ENCODE measurements around the gene HDAC11. TPM values are rescaled to one million over a fixed set of nuclear protein-coding genes. Genes with fewer than 3 reads are reported as not detected.

The HDAC11 gene
- total RNA-seq, 3 donors from 2014 or later = 14.2 to 21.7 (median 14.4) TPM

- Histone ChIP-seq H3K36me3 (no peaks in the 10 kb centered on the region), H3K9me3 (no peaks in the 10 kb centered on the region), H3K4me1 (no peaks in the 10 kb centered on the region), H3K27ac (peak overlapping the region in 1 of 2 donors; percentile 69), H3K4me3 (no peak overlapping the region), H3K27me3 (no peaks in the 10 kb centered on the region)
- DNase-seq (ENCODE audit: low spot score in 2 of 2) = no peak
- TF ChIP-seq POLR2A (IDR thresholded peaks at IDR 0.05) = no peak
- TF ChIP-seq CTCF (IDR thresholded peaks at IDR 0.05) = no peak
- no peak for TF ChIP-seq POLR2AphosphoS5 (IDR thresholded peaks at IDR 0.05)
- intact Hi-C loops (cut with DNase I; ENCODE audit: low total_unique reads) = no loop called here
Measured at GRCh38 chr3:13532631-13533030, 52.5 kb downstream of the HDAC11 start.

GRCh38 chr3:13533885-13534301, 53.8 kb downstream of the HDAC11 start:
- no peaks in the 10 kb centered on the region for H3K36me3 ChIP-seq
- H3K4me1 ChIP-seq = no peaks in the 10 kb centered on the region
- H3K9me3 ChIP-seq = no peaks in the 10 kb centered on the region
- intact Hi-C loops (cut with DNase I; ENCODE audit: low total_unique reads) = no loop called here
- no peak for TF ChIP-seq POLR2AphosphoS5 (IDR thresholded peaks at IDR 0.05)
- no peak for TF ChIP-seq POLR2A (IDR thresholded peaks at IDR 0.05)
- no peak for TF ChIP-seq CTCF (IDR thresholded peaks at IDR 0.05)
- H3K27ac ChIP-seq = peak overlapping the region; percentile 29 to 43
- H3K27me3 ChIP-seq = no peaks in the 10 kb centered on the region
- H3K4me3 ChIP-seq = no peak overlapping the region
- peak in 1 of 2 donors; percentile 63 for DNase-seq (ENCODE audit: low spot score in 2 of 2)

- Histone ChIP-seq H3K4me1 (no peaks in the 10 kb centered on the region), H3K9me3 (no peaks in the 10 kb centered on the region), H3K27me3 (no peaks in the 10 kb centered on the region), H3K4me3 (no peak overlapping the region), H3K36me3 (no peaks in the 10 kb centered on the region), H3K27ac (no peak overlapping the region)
- DNase-seq (ENCODE audit: low spot score in 2 of 2) = no peak
- no peak for TF ChIP-seq CTCF (IDR thresholded peaks at IDR 0.05)
- no peak for TF ChIP-seq POLR2AphosphoS5 (IDR thresholded peaks at IDR 0.05)
- no peak for TF ChIP-seq POLR2A (IDR thresholded peaks at IDR 0.05)
- intact Hi-C loops (cut with DNase I; ENCODE audit: low total_unique reads) = no loop called here
Measured at GRCh38 chr3:13535526-13535875, 55.4 kb downstream of the HDAC11 start.

GRCh38 chr3:13535905-13536304, 55.8 kb downstream of the HDAC11 start:
- TF ChIP-seq CTCF (IDR thresholded peaks at IDR 0.05) (no peak), POLR2A (IDR thresholded peaks at IDR 0.05) (no peak), POLR2AphosphoS5 (IDR thresholded peaks at IDR 0.05) (no peak)
- H3K27ac ChIP-seq = no peak overlapping the region
- intact Hi-C loops (cut with DNase I; ENCODE audit: low total_unique reads) = no loop called here
- H3K4me1 ChIP-seq = no peaks in the 10 kb centered on the region
- no peak overlapping the region for H3K4me3 ChIP-seq
- H3K27me3 ChIP-seq = no peaks in the 10 kb centered on the region
- H3K36me3 ChIP-seq = no peaks in the 10 kb centered on the region
- no peaks in the 10 kb centered on the region for H3K9me3 ChIP-seq
- no peak for DNase-seq (ENCODE audit: low spot score in 2 of 2)

GRCh38 chr3:13536432-13536831, 56.3 kb downstream of the HDAC11 start:
- no peaks in the 10 kb centered on the region for H3K4me1 ChIP-seq
- no peak overlapping the region for H3K27ac ChIP-seq
- DNase-seq (ENCODE audit: low spot score in 2 of 2) = no peak
- no peak overlapping the region for H3K4me3 ChIP-seq
- intact Hi-C loops (cut with DNase I; ENCODE audit: low total_unique reads) = no loop called here
- peaks cover 0 to 3% of the 10 kb centered on the region in 2 donors for H3K9me3 ChIP-seq
- no peaks in the 10 kb centered on the region for H3K36me3 ChIP-seq
- TF ChIP-seq CTCF (IDR thresholded peaks at IDR 0.05) (no peak), POLR2A (IDR thresholded peaks at IDR 0.05) (no peak), POLR2AphosphoS5 (IDR thresholded peaks at IDR 0.05) (no peak)
- no peaks in the 10 kb centered on the region for H3K27me3 ChIP-seq
